Measurements from ENCODE around the gene SLIT1.

DNA sequence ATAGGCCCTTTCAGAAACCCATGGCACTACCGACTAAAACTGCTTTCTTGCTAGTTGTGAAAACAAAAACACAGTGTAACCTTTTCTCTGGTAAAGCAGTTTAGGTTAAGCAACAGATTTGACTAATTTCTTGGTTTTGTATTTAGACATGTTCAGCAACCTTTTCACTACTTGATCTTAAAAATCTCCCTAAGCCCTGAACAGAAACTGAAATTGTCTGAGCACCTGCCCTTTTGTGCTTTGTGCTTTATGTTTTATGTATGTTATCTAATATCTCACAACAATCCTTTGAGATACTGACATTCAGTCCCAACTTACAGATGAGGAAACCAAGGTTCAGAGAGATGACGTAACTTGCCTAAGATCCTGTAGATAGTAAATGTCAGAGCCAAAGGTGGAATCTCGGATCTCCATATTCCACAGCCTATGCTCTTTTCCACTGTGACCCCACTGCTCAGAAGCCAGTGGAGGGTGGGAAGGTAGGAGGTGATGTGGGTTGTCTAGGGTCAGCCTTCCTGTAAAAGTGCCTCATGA lies 207.1 kb downstream of the SLIT1 start:
- TF ChIP-seq, protein P1, sequence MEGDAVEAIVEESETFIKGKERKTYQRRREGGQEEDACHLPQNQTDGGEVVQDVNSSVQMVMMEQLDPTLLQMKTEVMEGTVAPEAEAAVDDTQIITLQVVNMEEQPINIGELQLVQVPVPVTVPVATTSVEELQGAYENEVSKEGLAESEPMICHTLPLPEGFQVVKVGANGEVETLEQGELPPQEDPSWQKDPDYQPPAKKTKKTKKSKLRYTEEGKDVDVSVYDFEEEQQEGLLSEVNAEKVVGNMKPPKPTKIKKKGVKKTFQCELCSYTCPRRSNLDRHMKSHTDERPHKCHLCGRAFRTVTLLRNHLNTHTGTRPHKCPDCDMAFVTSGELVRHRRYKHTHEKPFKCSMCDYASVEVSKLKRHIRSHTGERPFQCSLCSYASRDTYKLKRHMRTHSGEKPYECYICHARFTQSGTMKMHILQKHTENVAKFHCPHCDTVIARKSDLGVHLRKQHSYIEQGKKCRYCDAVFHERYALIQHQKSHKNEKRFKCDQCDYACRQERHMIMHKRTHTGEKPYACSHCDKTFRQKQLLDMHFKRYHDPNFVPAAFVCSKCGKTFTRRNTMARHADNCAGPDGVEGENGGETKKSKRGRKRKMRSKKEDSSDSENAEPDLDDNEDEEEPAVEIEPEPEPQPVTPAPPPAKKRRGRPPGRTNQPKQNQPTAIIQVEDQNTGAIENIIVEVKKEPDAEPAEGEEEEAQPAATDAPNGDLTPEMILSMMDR (IDR thresholded peaks at IDR 0.05 in 4 of 5, conservative IDR thresholded peaks at IDR 0.05 in 1 of 5): no peak
- no peak for TF ChIP-seq POLR2A (IDR thresholded peaks at IDR 0.05)
